Hepatocyte (in vitro differentiated cells): ENCODE data around the gene NDC1.

ENCODE experiments used
- CTCF ChIP-seq: fragments of 200-600 bp; sonication (generic); IDR thresholded peaks from 2 replicates; pipeline ENCODE4 v1.5.1; 2016; ENCODE audit warnings: antibody characterized with exemption, mild to moderate bottlenecking; ENCODE audit not compliant: poor library complexity
- EZH2 ChIP-seq: fragments of 200-600 bp; sonication (generic); IDR thresholded peaks from 2 replicates; pipeline ENCODE4 v1.6.1; 2016; ENCODE audit warnings: antibody characterized with exemption, mild to moderate bottlenecking, borderline replicate concordance

DNA sequence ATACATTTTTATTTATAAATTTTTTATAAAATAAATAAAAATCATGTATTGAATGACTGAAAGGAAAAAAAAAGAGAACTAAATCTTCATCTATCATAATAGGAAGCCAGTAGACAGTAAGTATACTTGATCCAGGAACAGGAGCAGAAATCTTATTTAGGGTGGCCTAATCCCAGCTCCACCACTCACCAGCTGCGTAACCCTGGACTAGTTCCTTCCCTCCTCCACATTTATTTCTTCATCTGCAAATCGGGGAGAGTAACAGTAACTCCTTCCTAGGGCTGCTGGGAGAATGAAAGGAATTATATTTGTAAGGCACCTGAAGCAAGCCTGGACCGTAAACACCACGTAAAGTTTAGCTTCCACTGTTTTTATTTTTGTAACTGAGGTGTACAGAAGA, 117.0 kb downstream of the NDC1 start:
- TF ChIP-seq EZH2 (no peak), CTCF (no peak)
